Measurements from ENCODE around the gene CLCN6.
"Not testable (repeated sequence)": the region's sequence is repeated elsewhere in the genome, so short reads cannot be mapped to it uniquely, and the experiment has no call there.

The CLCN6 gene

GRCh38 chr1:11794446-11795237 is 11.3 kb upstream of the CLCN6 start:
- no peak for DNase-seq (ENCODE audit: low read depth, low spot score)

GRCh38 chr1:11795238-11795890 is 10.6 kb upstream of the CLCN6 start:
- no peak for DNase-seq (ENCODE audit: low read depth, low spot score)

GRCh38 chr1:11796036-11796828 is 9.8 kb upstream of the CLCN6 start:
- DNase-seq (ENCODE audit: low read depth, low spot score): no peak

GRCh38 chr1:11797525-11798216 is 8.3 kb upstream of the CLCN6 start:
- DNase-seq (ENCODE audit: low read depth, low spot score): no peak

GRCh38 chr1:11799099-11799498 is 6.9 kb upstream of the CLCN6 start:
- DNase-seq (ENCODE audit: low read depth, low spot score): no peak

GRCh38 chr1:11799896-11800295 is 6.1 kb upstream of the CLCN6 start:
- DNase-seq (ENCODE audit: low read depth, low spot score): no peak

GRCh38 chr1:11800391-11800755 is 5.6 kb upstream of the CLCN6 start:
- no peak for DNase-seq (ENCODE audit: low read depth, low spot score)

- no peak for DNase-seq (ENCODE audit: low read depth, low spot score)
Measured at GRCh38 chr1:11800756-11801433, 5.1 kb upstream of the CLCN6 start.

- DNase-seq (ENCODE audit: low read depth, low spot score): no peak
Measured at GRCh38 chr1:11802616-11802972, 3.4 kb upstream of the CLCN6 start.

GRCh38 chr1:11802973-11803885 is 2.8 kb upstream of the CLCN6 start:
- peak; percentile 89 for DNase-seq (ENCODE audit: low read depth, low spot score)

- not testable (repeated sequence) for DNase-seq (ENCODE audit: low read depth, low spot score)
Measured at GRCh38 chr1:11803924-11804665, 1.9 kb upstream of the CLCN6 start.

GRCh38 chr1:11804666-11805421 is 1.1 kb upstream of the CLCN6 start:
- no peak for DNase-seq (ENCODE audit: low read depth, low spot score)

- no peak for DNase-seq (ENCODE audit: low read depth, low spot score)
Measured at GRCh38 chr1:11806307-11806936, 431 bp downstream of the CLCN6 start.

GRCh38 chr1:11807133-11807532 is 1.1 kb downstream of the CLCN6 start:
- no peak for DNase-seq (ENCODE audit: low read depth, low spot score)

- no peak for DNase-seq (ENCODE audit: low read depth, low spot score)
Measured at GRCh38 chr1:11813021-11813420, 7.0 kb downstream of the CLCN6 start.

GRCh38 chr1:11817192-11817591 is 11.2 kb downstream of the CLCN6 start:
- DNase-seq (ENCODE audit: low read depth, low spot score): no peak

GRCh38 chr1:11822091-11822490 is 16.1 kb downstream of the CLCN6 start:
- DNase-seq (ENCODE audit: low read depth, low spot score): no peak

- DNase-seq (ENCODE audit: low read depth, low spot score): no peak
Measured at GRCh38 chr1:11823366-11824137, 17.6 kb downstream of the CLCN6 start.
